ENCODE measurements around the gene ATP2C2.

Gene ATP2C2

DNA sequence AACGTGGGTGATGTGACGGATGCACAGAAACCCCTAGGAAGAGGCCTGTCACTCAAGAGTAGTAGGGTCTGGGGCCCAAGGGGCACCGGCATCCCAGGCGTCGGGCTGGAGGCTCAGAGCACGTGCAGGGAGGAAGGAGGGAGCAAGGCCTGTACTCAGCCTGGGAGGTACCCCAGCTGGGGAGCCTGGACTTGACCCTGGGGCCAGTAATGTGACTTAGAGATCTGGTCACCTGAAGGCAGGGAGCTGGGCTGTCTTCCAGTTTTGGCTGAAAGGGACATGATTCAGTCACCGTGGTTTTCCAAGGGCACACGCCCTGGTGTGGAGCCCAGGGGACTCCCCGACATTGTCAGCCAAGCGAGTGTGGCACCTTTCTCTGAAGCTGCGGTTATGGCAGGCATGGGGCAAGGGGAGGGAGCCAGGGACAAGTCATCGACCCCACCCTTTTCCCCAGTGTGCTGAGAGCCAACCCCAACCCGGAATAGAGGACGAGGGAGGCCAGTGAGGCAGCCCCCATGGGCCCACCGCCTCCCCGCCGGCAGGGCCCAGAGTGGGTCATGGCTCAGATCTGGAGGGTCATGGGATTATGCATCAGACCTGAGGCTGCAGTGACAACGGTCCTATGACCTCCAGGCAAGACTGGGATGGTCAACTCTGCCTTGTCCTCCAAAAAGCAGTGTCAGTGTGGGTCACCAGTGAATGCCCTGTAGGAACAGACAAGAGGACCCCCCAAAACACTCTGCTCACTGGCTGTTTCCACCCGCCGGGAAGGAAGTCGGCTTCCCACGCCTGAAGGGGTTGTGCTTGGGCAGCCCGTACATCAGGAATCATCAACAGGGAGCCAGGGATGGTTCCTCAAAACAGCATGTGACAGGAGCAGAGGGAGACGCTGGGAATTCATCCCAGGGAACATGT, 94.2 kb downstream of the ATP2C2 start:
- no peak for TF ChIP-seq CTCF (IDR thresholded peaks at IDR 0.05; ENCODE audit: low read length, missing control alignments)
- DNase-seq (ENCODE audit: low read depth): no peak
- no peak overlapping the region for H3K4me3 ChIP-seq (replicated peaks; ENCODE audit: low read depth, low read length)

DNA sequence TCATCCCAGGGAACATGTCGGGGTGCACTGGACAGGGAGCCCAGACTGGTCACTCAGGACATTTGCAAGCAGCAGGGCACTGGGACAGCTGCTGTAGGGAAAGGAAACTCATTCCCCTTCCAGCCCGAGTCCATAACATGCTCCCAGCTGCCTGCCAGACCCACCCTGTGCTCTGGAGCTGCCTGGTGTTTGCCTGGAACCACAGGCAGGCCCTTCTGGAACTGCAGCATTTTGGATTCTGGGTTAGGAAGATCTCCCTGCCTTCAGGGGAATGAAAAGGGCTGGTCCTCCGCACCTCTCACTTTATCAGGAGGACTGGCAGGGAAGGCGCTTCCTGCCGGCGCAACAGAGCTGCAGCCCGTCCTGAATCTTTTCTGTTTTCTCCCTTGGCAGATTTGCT, 94.9 kb downstream of the ATP2C2 start:
- DNase-seq (ENCODE audit: low read depth): no peak
- H3K4me3 ChIP-seq (replicated peaks; ENCODE audit: low read depth, low read length): no peak overlapping the region
- no peak for TF ChIP-seq CTCF (IDR thresholded peaks at IDR 0.05; ENCODE audit: low read length, missing control alignments)

DNA sequence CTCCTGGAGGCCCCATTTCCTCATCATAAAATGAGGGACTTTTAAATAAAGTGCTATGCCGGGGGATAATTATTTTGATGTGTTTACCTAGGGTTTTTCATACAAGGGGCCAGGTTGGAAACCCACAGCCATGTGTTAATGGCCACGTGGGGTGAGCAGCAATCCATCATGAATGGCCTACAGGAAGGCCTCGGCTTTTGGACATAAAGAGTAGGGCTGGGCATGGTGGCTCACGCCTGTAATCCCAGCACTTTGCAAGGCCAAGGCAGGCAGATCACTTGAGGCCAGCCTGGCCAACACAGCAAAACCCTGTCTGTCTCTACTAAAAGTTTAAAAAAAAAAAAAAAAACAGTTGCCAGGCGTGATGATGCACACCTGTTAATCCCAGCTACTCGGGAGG, 95.8 kb downstream of the ATP2C2 start:
- H3K4me3 ChIP-seq (replicated peaks; ENCODE audit: low read depth, low read length): no peak overlapping the region
- TF ChIP-seq CTCF (IDR thresholded peaks at IDR 0.05; ENCODE audit: low read length, missing control alignments): no peak
- DNase-seq (ENCODE audit: low read depth): no peak

GRCh38 chr16:84465154-84465553, 96.8 kb downstream of the ATP2C2 start:
- no peak overlapping the region for H3K4me3 ChIP-seq (replicated peaks; ENCODE audit: low read depth, low read length)
- TF ChIP-seq CTCF (IDR thresholded peaks at IDR 0.05; ENCODE audit: low read length, missing control alignments): no peak
- DNase-seq (ENCODE audit: low read depth): no peak

- H3K4me3 ChIP-seq (replicated peaks; ENCODE audit: low read depth, low read length): no peak overlapping the region
- no peak for TF ChIP-seq CTCF (IDR thresholded peaks at IDR 0.05; ENCODE audit: low read length, missing control alignments)
- no peak for DNase-seq (ENCODE audit: low read depth)
Measured at GRCh38 chr16:84466692-84467091, 98.4 kb downstream of the ATP2C2 start.

DNA sequence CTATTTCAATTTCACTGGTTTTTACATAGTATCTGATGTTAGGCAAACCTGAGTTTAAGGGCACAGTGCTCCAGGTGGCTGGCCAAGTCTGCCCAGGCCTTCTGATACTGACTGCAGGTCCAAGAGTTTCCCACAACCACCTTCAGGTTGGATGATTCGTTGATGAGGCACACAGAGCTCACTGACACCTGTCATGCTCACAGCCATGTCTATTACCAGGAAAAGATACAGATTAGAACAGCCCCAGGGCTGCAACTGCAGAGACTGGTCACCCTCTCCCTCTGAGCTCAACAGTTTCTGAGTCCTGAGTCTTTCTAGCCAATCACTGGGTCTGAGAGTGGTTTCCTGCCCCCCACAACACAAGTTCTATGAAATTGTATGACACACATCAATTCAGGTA, 98.9 kb downstream of the ATP2C2 start:
- TF ChIP-seq CTCF (IDR thresholded peaks at IDR 0.05; ENCODE audit: low read length, missing control alignments): no peak
- H3K4me3 ChIP-seq (replicated peaks; ENCODE audit: low read depth, low read length): no peak overlapping the region
- no peak for DNase-seq (ENCODE audit: low read depth)

GRCh38 chr16:84467709-84468108, 99.4 kb downstream of the ATP2C2 start:
- no peak for DNase-seq (ENCODE audit: low read depth)
- TF ChIP-seq CTCF (IDR thresholded peaks at IDR 0.05; ENCODE audit: low read length, missing control alignments): no peak
- no peak overlapping the region for H3K4me3 ChIP-seq (replicated peaks; ENCODE audit: low read depth, low read length)

All from fibroblast of pulmonary artery (primary cell).